NK-92 (cell line): ENCODE data around the gene MEX3D.
"Not testable (repeated sequence)": the region's sequence is repeated elsewhere in the genome, so short reads cannot be mapped to it uniquely, and the experiment has no call there.

ENCODE experiments used
- DNase-seq: peaks from one replicate; lab custom pipeline; 2025; ENCODE audit not compliant: unreplicated experiment; lab: John Stamatoyannopoulos, UW

The MEX3D gene

GRCh38 chr19:1522061-1522460 is 46.1 kb downstream of the MEX3D start:
- no peak for DNase-seq

- no peak for DNase-seq
Measured at GRCh38 chr19:1521636-1522035, 46.5 kb downstream of the MEX3D start.

- DNase-seq, result no peak
Measured at GRCh38 chr19:1520203-1520780, 47.8 kb downstream of the MEX3D start.

- not testable (repeated sequence) for DNase-seq
Measured at GRCh38 chr19:1519802-1520201, 48.3 kb downstream of the MEX3D start.

- DNase-seq, result no peak
Measured at GRCh38 chr19:1518471-1518870, 49.7 kb downstream of the MEX3D start.

GRCh38 chr19:1516395-1516753 is 51.8 kb downstream of the MEX3D start:
- DNase-seq, result no peak

GRCh38 chr19:1514986-1515721 is 53.0 kb downstream of the MEX3D start:
- no peak for DNase-seq

GRCh38 chr19:1514295-1514661 is 53.8 kb downstream of the MEX3D start:
- no peak for DNase-seq

GRCh38 chr19:1513499-1514294 is 54.4 kb downstream of the MEX3D start:
- DNase-seq, result no peak

GRCh38 chr19:1512671-1513498 is 55.2 kb downstream of the MEX3D start, which contains the start of gene ADAMTSL5:
Gene ADAMTSL5, minus strand, starts transcription at chr19:1513019. Its CDS starts 2,076 bp downstream, at chr19:1510943.
- DNase-seq, result no peak

GRCh38 chr19:1511318-1512317 is 56.5 kb downstream of the MEX3D start:
- no peak for DNase-seq

GRCh38 chr19:1510807-1511206 is 57.3 kb downstream of the MEX3D start:
- no peak for DNase-seq

GRCh38 chr19:1510442-1510806 is 57.7 kb downstream of the MEX3D start:
- DNase-seq, result no peak

- no peak for DNase-seq
Measured at GRCh38 chr19:1509602-1510441, 58.3 kb downstream of the MEX3D start.

- no peak for DNase-seq
Measured at GRCh38 chr19:1508507-1508856, 59.6 kb downstream of the MEX3D start.

GRCh38 chr19:1507763-1508506 is 60.2 kb downstream of the MEX3D start:
- peak; percentile 44 for DNase-seq

- no peak for DNase-seq
Measured at GRCh38 chr19:1507192-1507660, 60.9 kb downstream of the MEX3D start.
